Smooth muscle cell of the brain vasculature (primary cell): ENCODE results near the gene TRPM6.

Experiments used
- DNase-seq: peaks from one replicate; pipeline ENCODE4 v3.0.0-alpha.2; 2012; ENCODE audit warnings: low read depth, low spot score

The TRPM6 gene

DNA sequence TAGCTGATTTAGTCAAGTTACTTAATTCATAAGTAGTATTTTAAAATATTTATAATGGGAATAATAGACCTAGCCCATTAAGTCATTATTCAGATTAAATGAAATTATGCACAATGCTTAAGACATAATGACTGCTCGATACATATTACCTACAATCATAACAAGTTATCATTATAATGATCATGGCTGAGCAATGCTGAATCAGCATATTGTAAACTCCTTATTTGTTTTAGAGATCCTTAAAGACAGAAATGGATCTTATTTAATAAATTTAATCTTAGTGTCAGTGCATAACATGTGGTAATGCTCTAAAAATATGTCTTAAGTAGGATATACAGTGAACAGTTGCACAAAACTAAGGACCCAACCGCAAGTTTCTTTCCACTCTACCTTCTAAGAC, 169.0 kb downstream of the TRPM6 start:
- DNase-seq: no peak

- no peak for DNase-seq
These were observed 176.4 kb downstream of the TRPM6 start for GRCh38 chr9:74711341-74711740.

DNA sequence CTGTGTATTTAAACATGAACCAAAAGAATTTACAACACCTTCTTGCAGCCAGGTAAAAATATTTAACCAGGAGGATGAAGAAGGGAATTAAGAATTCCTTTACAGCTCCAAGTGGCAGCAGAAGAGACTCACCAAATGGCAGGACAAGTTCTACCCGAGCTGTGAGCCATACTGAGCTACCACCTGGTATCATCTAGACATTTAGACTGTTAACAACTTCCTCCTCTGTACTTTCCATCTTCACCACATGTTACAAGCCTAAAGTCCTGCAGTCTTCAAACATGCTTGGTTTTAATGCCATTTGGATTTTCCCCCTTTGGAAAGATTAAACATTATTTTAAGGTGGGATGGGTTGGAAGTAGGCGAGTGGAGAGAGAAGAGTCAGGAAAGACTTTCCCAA, 190.2 kb downstream of the TRPM6 start:
- DNase-seq: no peak

GRCh38 chr9:74696520-74696919, 191.2 kb downstream of the TRPM6 start:
- no peak for DNase-seq

DNA sequence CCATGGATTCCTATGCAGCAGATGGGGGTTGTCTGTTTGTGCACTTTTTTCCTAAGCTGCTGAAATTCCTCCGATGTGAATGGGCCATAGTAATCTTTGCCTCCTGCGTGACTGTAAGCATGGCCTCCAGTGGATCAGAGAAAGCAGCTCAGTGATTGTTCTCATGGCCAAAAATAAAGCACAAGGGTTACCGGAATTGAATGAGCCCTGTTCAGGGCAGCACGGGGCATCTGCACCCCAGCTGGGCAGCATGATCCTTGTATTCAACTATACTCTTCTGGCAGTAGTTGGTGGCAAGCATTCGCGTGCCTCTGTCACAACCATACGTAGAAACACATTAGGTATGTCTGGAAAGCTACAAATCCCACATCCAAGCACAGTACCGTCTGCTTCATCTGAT, 196.7 kb downstream of the TRPM6 start:
- DNase-seq: no peak

DNA sequence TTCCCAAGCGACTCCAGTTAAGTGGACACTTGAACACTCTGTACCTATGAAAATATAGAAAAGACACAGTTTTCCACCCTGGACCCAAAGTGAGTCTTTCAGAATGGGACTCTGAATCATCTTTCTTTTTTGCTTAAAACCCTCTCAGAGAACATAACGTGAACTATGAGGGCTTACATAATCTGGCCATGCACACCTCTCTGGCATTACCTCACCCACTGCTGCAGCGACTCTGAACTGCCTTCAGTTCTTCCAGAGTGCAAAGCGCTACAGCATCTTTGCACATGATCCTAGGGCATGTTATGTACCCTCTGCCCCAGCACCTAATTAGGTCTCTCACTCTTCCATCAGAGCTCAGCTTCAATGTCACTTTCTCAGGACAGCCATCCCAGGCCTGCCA, 204.4 kb downstream of the TRPM6 start:
- no peak for DNase-seq

DNA sequence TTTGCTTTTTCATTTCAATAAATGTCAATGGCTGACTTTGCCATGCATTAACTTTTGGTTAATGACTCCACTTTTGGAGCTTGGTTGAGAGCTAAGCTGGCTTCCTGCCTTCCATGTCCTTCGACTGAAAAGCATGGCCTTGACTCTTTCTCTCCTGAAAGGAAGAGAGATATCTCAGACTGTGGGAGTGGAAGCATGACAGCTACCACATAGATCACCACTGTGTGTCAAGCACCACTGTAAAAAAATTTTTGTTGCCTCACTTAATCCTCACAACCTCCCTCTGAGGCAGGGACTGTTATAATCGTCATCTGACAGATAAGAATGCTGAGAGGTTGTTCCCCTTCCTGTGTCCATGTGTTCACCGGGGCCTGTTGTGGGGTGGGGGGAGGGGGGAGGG, 205.8 kb downstream of the TRPM6 start:
- DNase-seq: no peak

DNA sequence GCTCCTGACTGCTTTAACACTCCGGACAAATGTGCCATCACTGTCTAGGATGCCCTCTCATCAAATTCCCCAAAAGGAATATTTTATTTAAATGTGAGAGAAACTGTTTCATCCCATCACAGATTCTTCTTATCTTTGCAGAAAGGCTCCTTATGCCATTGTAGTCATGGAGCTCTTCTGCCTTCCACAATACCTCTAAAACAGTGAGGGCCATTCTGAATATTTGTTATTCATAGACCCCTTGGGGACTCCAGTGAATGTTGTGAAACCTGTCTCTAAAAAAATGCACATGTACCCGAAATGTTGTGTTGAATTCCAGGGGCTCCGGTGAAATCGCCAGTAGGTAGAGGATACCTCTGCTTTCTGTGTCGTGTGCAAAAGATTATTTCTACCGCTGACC, 213.6 kb downstream of the TRPM6 start:
- no peak for DNase-seq
